ENCODE data around the gene ESR1. TPM values are rescaled to one million over a fixed set of nuclear protein-coding genes. Genes with fewer than 3 reads are reported as not detected.
A peak's percentile ranks its signal among the peaks of the same experiment; 100 is the strongest.

ESR1 gene
- total and polyA plus RNA-seq, 12 donors: 0.09 to 1.9 (median 1.2) TPM

DNA sequence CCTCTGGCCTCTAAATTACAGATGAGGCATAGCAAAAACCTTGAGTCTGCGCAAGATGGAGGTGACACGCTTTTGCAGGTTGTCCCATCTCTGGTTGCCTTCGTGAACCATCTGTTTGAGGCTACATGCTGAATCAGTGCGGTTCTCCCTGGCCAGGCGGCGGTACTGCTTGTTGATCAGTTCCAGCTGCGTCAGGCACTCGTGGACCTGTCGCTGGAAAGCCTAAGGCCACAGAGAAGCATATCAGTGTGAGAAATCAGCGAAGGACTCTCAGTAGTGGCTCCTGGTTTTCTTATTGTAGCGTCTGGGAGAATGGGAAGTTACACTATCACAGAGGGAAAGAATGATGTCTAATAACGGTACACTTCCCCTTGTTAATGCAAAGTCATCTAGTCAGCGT, 344.4 kb downstream of the ESR1 start:
- Histone ChIP-seq H3K36me3 (peaks cover 0 to 100% (median 83%) of the 10 kb centered on the region in 9 donors), H3K27ac (no peak overlapping the region), H3K27me3 (no peaks in the 10 kb centered on the region), H3K9me3 (no peaks in the 10 kb centered on the region), H3K4me3 (no peak overlapping the region), H3K4me1 (peaks cover 0 to 14% (median 7%) of the 10 kb centered on the region in 9 donors)
- TF ChIP-seq, protein P1, sequence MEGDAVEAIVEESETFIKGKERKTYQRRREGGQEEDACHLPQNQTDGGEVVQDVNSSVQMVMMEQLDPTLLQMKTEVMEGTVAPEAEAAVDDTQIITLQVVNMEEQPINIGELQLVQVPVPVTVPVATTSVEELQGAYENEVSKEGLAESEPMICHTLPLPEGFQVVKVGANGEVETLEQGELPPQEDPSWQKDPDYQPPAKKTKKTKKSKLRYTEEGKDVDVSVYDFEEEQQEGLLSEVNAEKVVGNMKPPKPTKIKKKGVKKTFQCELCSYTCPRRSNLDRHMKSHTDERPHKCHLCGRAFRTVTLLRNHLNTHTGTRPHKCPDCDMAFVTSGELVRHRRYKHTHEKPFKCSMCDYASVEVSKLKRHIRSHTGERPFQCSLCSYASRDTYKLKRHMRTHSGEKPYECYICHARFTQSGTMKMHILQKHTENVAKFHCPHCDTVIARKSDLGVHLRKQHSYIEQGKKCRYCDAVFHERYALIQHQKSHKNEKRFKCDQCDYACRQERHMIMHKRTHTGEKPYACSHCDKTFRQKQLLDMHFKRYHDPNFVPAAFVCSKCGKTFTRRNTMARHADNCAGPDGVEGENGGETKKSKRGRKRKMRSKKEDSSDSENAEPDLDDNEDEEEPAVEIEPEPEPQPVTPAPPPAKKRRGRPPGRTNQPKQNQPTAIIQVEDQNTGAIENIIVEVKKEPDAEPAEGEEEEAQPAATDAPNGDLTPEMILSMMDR (IDR thresholded peaks at IDR 0.05): no peak
- no peak for DNase-seq
- ATAC-seq: no peak
- 77 to 85% methylated on average over 13 of the region's 13 CpGs for WGBS, 2 donors
- intact Hi-C loops (cut with DNase I): loop anchor here in 2 of 10 donors (10.0 kb wide), 2 partner anchors 63 to 103 kb away; no protein-coding TSS in a partner anchor

DNA sequence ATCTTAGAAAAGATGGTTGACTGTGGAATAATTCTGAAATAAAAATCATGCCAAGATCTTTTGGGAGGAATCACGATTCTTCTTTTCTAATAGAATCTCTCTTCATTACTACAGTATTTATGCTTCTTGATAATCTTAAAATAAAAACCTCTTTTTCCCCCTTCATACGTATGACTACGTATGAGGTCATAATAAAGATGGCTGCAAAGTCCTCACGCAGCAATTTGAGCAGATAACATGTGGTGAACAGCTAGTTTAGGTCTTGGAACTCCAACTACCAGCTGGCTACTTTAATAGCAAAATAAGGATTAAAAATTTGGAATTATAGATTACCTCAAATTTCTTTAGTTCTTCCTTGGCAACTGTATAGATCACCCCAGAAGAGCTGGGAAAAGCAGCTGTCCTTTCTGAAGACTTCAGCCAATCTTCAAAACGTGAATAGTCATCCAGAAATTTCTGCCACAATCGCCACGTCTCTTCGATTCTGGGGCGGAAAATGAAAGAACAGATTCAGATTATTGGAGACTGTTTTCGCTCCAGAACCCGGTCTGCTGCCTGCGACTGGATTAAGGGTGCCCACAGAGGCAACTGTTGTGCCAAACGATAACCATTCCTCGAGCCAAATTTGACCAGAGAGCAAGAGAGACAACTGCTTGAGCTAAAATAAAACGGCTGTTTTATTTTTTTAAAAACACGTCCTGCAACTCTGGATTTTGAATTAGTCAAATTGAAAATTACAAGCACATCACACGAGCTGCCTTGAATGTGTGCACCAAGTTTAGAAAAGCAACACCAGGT, 347.3 kb downstream of the ESR1 start:
- peaks cover 0 to 8% (median 0%) of the 10 kb centered on the region in 9 donors for H3K4me1 ChIP-seq
- ATAC-seq (no peak), DNase-seq (no peak)
- TF ChIP-seq, protein P1 (IDR thresholded peaks at IDR 0.05): no peak
- H3K36me3 ChIP-seq: peaks cover 0 to 100% (median 62%) of the 10 kb centered on the region in 9 donors
- H3K27ac ChIP-seq: peak overlapping the region in 1 of 10 donors; percentile 9
- 84 to 88% methylated on average over 17 of the region's 17 CpGs for WGBS, 2 donors
- H3K9me3 ChIP-seq: no peaks in the 10 kb centered on the region
- no peak overlapping the region for H3K4me3 ChIP-seq
- no peaks in the 10 kb centered on the region for H3K27me3 ChIP-seq
- intact Hi-C loops (cut with DNase I): loop anchor here in 2 of 10 donors (10.0 kb wide), 2 partner anchors 60 to 100 kb away; no protein-coding TSS in a partner anchor

DNA sequence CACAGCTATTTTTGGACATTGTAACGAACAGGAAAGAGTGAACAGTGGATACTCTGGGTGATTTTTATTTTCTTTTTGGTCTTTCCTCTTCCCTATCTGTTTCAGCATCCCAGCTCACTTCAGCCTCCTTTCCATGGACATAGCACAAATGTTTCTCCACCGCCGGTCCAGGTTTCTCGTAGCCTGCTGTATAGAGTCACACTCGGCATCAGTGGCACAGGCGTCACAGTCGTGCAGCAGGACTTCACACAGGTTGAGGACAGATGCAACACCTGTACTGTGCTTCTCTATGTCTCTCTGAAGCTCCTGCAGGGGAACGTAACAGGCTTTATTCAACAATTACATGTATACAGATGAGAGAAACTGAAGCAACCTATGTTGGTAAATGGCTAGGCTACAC, 348.3 kb downstream of the ESR1 start:
- intact Hi-C loops (cut with DNase I): loop anchor here in 2 of 10 donors (10.0 kb wide), 2 partner anchors 59 to 99 kb away; no protein-coding TSS in a partner anchor
- DNase-seq (no peak), ATAC-seq (no peak)
- no peaks in the 10 kb centered on the region for H3K9me3 ChIP-seq
- peaks cover 0 to 100% (median 55%) of the 10 kb centered on the region in 9 donors for H3K36me3 ChIP-seq
- WGBS, 2 donors: 75 to 78% methylated on average over 8 of the region's 8 CpGs
- H3K4me1 ChIP-seq: peaks cover 0 to under 1% (median 0%) of the 10 kb centered on the region in 9 donors
- TF ChIP-seq, protein P1 (IDR thresholded peaks at IDR 0.05): no peak
- H3K27ac ChIP-seq: no peak overlapping the region
- no peaks in the 10 kb centered on the region for H3K27me3 ChIP-seq
- no peak overlapping the region for H3K4me3 ChIP-seq

GRCh38 chr6:152160346-152160745, 352.9 kb downstream of the ESR1 start:
- Histone ChIP-seq H3K4me1 (peaks cover 0 to 4% (median 0%) of the 10 kb centered on the region in 9 donors), H3K36me3 (peaks cover 0 to 98% (median 29%) of the 10 kb centered on the region in 9 donors), H3K4me3 (no peak overlapping the region), H3K27ac (peak overlapping the region in 1 of 10 donors; percentile 2), H3K27me3 (no peaks in the 10 kb centered on the region), H3K9me3 (no peaks in the 10 kb centered on the region)
- WGBS, 2 donors: 81 to 90% methylated on average over 3 of the region's 3 CpGs
- DNase-seq (no peak), ATAC-seq (no peak)
- intact Hi-C loops (cut with DNase I): loop anchor here in 1 of 10 donors (10.0 kb wide), 1 partner anchor 114 kb away; no protein-coding TSS in a partner anchor
- TF ChIP-seq, protein P1 (IDR thresholded peaks at IDR 0.05): no peak

Data from heart right ventricle (tissue), 16 donors.